ENCODE measurements around the gene MACROD2. TPM values are rescaled to one million over a fixed set of nuclear protein-coding genes. Genes with fewer than 3 reads are reported as not detected.
A peak's percentile ranks its signal among the peaks of the same experiment; 100 is the strongest.

MACROD2 gene
- total RNA-seq, 1 experiment from 2014 or later = 3.1 TPM

DNA sequence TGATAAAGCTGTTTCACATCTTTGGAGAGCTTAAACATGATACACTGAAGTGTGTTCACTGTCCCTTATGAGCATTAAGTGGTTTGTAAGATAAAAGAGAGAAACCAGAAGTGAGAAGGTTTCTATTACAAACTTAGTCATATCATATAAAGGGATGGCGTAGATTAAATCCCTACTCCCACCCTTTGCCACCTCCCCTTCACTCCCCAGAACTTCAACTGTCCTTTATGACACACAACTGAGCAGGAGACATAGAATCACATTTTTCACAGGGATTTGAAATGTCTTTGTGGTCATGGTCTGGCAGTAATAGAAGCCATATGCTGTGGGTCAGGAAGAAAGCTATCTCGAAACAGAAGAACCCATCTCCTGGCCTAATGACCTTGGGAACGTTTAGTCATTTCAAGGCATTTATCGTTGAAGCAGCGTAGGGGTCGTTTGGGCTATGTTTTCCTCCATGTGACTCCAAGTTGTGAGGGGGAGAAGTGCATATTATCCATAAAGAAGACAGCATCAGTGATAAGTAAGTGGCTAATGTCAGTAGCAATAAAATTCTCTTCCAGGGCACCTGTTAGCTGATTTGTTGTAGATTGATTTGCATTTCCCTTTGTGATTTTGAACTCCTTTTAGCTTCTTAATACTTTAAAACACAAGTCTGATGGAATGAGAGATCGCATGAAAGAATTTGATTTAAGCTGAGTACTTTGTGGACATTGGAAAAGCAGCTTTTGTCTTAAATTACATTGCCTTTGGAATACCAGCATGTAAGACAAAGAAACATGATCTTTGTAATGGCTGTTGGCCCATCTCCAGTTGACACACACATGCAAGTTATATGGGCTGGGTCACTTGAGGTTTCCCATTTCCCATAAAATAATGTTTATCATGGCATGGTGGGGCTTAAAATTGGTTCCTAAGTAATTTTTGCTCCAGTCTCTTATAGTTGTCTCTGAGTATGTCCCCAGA is 843.6 kb downstream of the MACROD2 start:
- ChIA-PET POLR2A (interaction anchor here (0.7 to 2.9 kb wide), 3 partner anchors 9 to 502 kb away, joined by 3 to 11 read pairs (median 4); partner anchors contain the start of gene FLRT3), CTCF (interaction anchor here (0.6 kb wide), 1 partner anchor 139 kb away, joined by 3 read pairs; no protein-coding TSS in a partner anchor)
- TF ChIP-seq, protein P1, sequence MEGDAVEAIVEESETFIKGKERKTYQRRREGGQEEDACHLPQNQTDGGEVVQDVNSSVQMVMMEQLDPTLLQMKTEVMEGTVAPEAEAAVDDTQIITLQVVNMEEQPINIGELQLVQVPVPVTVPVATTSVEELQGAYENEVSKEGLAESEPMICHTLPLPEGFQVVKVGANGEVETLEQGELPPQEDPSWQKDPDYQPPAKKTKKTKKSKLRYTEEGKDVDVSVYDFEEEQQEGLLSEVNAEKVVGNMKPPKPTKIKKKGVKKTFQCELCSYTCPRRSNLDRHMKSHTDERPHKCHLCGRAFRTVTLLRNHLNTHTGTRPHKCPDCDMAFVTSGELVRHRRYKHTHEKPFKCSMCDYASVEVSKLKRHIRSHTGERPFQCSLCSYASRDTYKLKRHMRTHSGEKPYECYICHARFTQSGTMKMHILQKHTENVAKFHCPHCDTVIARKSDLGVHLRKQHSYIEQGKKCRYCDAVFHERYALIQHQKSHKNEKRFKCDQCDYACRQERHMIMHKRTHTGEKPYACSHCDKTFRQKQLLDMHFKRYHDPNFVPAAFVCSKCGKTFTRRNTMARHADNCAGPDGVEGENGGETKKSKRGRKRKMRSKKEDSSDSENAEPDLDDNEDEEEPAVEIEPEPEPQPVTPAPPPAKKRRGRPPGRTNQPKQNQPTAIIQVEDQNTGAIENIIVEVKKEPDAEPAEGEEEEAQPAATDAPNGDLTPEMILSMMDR (IDR thresholded peaks at IDR 0.05; ENCODE audit: unreplicated experiment) = no peak
- Mint-ChIP-seq H3K27me3 (ENCODE audit: insufficient read depth, unreplicated experiment) (no peaks in the 10 kb centered on the region), H3K27ac (ENCODE audit: low read depth, unreplicated experiment) (no peak overlapping the region), H3K4me3 (ENCODE audit: unreplicated experiment) (no peak overlapping the region), H3K4me1 (ENCODE audit: insufficient read depth, unreplicated experiment) (peaks cover 11% of the 10 kb centered on the region), H3K36me3 (ENCODE audit: insufficient read depth, unreplicated experiment) (no peaks in the 10 kb centered on the region), H3K9me3 (ENCODE audit: unreplicated experiment) (no peaks in the 10 kb centered on the region)
- peak; percentile 25 for DNase-seq (ENCODE audit: unreplicated experiment)
- intact Hi-C loops (cut with micrococcal nuclease) = no loop called here
- no TSS peak for BruUV-seq (replicated peaks)

DNA sequence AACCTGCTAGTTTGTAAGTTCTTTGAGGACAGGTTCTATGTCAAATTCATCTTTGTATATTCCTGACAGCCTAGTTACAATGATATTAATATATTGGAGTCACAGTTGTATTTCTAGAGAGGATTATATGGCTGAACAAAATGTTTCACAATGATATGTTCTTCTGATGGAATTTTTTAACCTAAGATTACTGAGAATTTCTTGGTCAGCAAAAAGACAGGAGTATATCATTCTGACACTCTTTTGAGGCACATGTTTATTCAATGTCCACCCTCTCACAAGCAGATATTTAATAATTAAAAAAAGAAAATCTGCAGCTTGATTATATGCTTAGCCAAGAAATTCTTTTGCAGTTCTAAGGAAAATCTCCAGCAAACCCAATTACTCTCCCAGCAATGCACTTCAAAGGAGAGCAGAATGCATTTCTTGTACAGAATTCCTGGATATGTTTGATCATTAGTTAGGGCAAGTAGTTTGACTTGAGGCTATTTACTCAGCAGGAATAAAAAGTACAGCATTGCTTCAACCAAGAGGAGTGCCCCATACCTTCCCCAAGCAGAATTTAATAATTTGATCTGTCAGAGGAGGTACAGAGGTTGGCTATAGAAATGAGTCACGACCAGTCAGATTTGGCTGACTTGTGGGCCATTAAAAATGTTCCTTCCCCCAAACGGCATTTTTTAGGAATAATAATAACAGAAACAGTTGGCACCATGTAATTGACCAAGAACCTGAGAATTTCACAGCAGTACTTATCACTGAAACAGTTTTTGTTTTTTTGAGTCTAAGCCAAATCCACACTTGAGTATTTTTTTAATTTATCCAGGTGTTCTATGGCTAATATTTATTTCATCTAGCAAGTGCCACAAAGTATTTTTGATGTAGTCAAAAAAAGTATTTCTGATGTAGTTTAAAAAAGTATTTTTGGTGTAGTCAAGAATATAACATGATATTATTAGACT is 850.2 kb downstream of the MACROD2 start:
- BruUV-seq (replicated peaks) = no TSS peak

DNA sequence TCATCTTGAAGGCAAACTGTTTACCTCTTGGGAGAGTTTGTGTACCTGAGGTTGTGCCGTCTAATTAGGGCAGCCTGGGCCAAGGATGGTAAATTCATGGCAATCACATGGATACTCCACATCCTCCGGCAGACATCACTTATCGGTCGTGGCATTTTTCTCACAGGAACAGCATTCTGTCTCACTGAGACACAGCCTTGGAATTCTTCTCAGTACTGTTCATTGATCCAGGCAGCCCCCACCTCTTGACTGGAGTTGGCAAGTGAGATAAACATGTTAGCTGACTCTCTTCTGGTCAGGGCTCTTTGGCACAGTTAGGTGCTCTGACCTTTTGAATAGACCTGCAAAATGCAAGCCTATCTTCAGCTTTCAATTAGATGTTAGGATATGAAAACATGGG is 853.5 kb downstream of the MACROD2 start:
- H3K27ac Mint-ChIP-seq (ENCODE audit: low read depth, unreplicated experiment) = no peak overlapping the region
- CTCF ChIA-PET = interaction anchor here (0.5 to 1.6 kb wide), 4 partner anchors 193 to 707 kb away, joined by 3 to 5 read pairs (median 4); no protein-coding TSS in a partner anchor

More for the DNA sequence above, 850.2 kb downstream of the MACROD2 start:
- Mint-ChIP-seq H3K4me1 (ENCODE audit: insufficient read depth, unreplicated experiment) (peaks cover 13% of the 10 kb centered on the region), H3K27me3 (ENCODE audit: insufficient read depth, unreplicated experiment) (no peaks in the 10 kb centered on the region), H3K36me3 (ENCODE audit: insufficient read depth, unreplicated experiment) (no peaks in the 10 kb centered on the region), H3K4me3 (ENCODE audit: unreplicated experiment) (peak overlapping the region; percentile 1), H3K27ac (ENCODE audit: low read depth, unreplicated experiment) (peak overlapping the region; percentile 82), H3K9me3 (ENCODE audit: unreplicated experiment) (no peaks in the 10 kb centered on the region)
- DNase-seq (ENCODE audit: unreplicated experiment) = peak; percentile 76
- POLR2A ChIA-PET = interaction anchor here (0.5 to 3.0 kb wide), 22 partner anchors 10 to 610 kb away, joined by 3 to 21 read pairs (median 5); partner anchors contain the start of gene FLRT3
- TF ChIP-seq, protein P1 (IDR thresholded peaks at IDR 0.05; ENCODE audit: unreplicated experiment) = no peak
- CTCF ChIA-PET = interaction anchor here (0.6 to 2.3 kb wide), 6 partner anchors 9 to 900 kb away, joined by 3 to 16 read pairs (median 4); partner anchors contain the start of gene FLRT3
- intact Hi-C loops (cut with micrococcal nuclease) = no loop called here

More for the DNA sequence above, 853.5 kb downstream of the MACROD2 start:
- no peaks in the 10 kb centered on the region for H3K9me3 Mint-ChIP-seq (ENCODE audit: unreplicated experiment)
- H3K27me3 Mint-ChIP-seq (ENCODE audit: insufficient read depth, unreplicated experiment) = no peaks in the 10 kb centered on the region
- TF ChIP-seq, protein P1 (IDR thresholded peaks at IDR 0.05; ENCODE audit: unreplicated experiment) = no peak
- peaks cover 18% of the 10 kb centered on the region for H3K4me1 Mint-ChIP-seq (ENCODE audit: insufficient read depth, unreplicated experiment)
- no peaks in the 10 kb centered on the region for H3K36me3 Mint-ChIP-seq (ENCODE audit: insufficient read depth, unreplicated experiment)
- POLR2A ChIA-PET = interaction anchor here (1.6 kb wide), 1 partner anchor 17 kb away, joined by 4 read pairs; no protein-coding TSS in a partner anchor
- no peak for DNase-seq (ENCODE audit: unreplicated experiment)
- H3K4me3 Mint-ChIP-seq (ENCODE audit: unreplicated experiment) = no peak overlapping the region
- no TSS peak for BruUV-seq (replicated peaks)
- intact Hi-C loops (cut with micrococcal nuclease) = no loop called here

Measured in MCF 10A (cell line).